ENCODE results near the gene ARSH. TPM values are rescaled to one million over a fixed set of nuclear protein-coding genes. Genes with fewer than 3 reads are reported as not detected.

ARSH gene
- total and polyA plus RNA-seq, 10 of the 15 experiments (the other 5 are each of a cell fraction or from before 2014, with no cell fraction given), result 0.12 TPM; not detected in 9

- no peak for TF ChIP-seq ZNF592 (IDR thresholded peaks at IDR 0.05)
- TF ChIP-seq SMAD5 (IDR thresholded peaks at IDR 0.05; ENCODE audit: low read depth), result no peak
- no peak for TF ChIP-seq YY1 (IDR thresholded peaks at IDR 0.05; ENCODE audit: low read depth, low read length)
- no peak for TF ChIP-seq HDGF (IDR thresholded peaks at IDR 0.05)
- no peak for TF ChIP-seq TCF7 (IDR thresholded peaks at IDR 0.05; ENCODE audit: borderline replicate concordance)
- TF ChIP-seq NR2C1 (IDR thresholded peaks at IDR 0.05), result no peak
- TF ChIP-seq BACH1 (IDR thresholded peaks at IDR 0.05; ENCODE audit: borderline replicate concordance), result no peak
- no peak for TF ChIP-seq HCFC1 (IDR thresholded peaks at IDR 0.05; ENCODE audit: low read length)
- no peak for TF ChIP-seq KAT2A (conservative IDR thresholded peaks at IDR 0.05; ENCODE audit: control insufficient read depth, low read depth, low read length)
- no peak for TF ChIP-seq NFYA (IDR thresholded peaks at IDR 0.05; ENCODE audit: borderline replicate concordance, low read depth, low read length)
- TF ChIP-seq PML (IDR thresholded peaks at IDR 0.05; ENCODE audit: low read length), result no peak
Observed at GRCh38 chrX:2989565-2989964, 16.8 kb upstream of the ARSH start (continued).

GRCh38 chrX:3010532-3010931 is 4.2 kb downstream of the ARSH start:
- Histone ChIP-seq H3K4me3 (no peak overlapping the region), H3K79me2 (ENCODE audit: control insufficient read depth, insufficient read depth, low read length) (no peaks in the 10 kb centered on the region), H3K9me3 (replicated peaks; ENCODE audit: control insufficient read depth, insufficient read depth, low read length) (peaks cover 2% of the 10 kb centered on the region; the same call in 2 of the 3 replicates), H3K27ac (ENCODE audit: control insufficient read depth, insufficient read depth) (no peak overlapping the region), H3K4me2 (ENCODE audit: control insufficient read depth, insufficient read depth) (no peak overlapping the region), H3K4me1 (ENCODE audit: control insufficient read depth, insufficient read depth, low read length) (no peaks in the 10 kb centered on the region), H3K36me3 (ENCODE audit: control insufficient read depth in 2 of 2, insufficient read depth in 2 of 2, low read length in 1 of 2) (no peaks in the 10 kb centered on the region), H3K9ac (ENCODE audit: control insufficient read depth, insufficient read depth, low read length) (no peak overlapping the region), H4K20me1 (ENCODE audit: control insufficient read depth, insufficient read depth) (no peaks in the 10 kb centered on the region), H2AFZ (ENCODE audit: control insufficient read depth, low read depth, low read length) (no peak overlapping the region), H3K27me3 (replicated peaks in 1 of 2; ENCODE audit: control insufficient read depth in 2 of 2, insufficient read depth in 2 of 2, low read length in 1 of 2) (no peaks in the 10 kb centered on the region)
- POLR2A ChIA-PET, result no interaction called here
- in situ Hi-C loops (cut with MboI), result no loop called here
- no TSS peak for BruUV-seq (replicated peaks)
- no peak for DNase-seq (ENCODE audit: low read depth, low spot score)
- SMC1A ChIA-PET (ENCODE audit: uncharacterized antibody, unreplicated experiment), result no interaction called here
- intact Hi-C loops (cut with micrococcal nuclease; ENCODE audit: unreplicated experiment), result no loop called here
- no peak for FAIRE-seq
- WGBS (ENCODE audit: insufficient coverage, insufficient replicate concordance, low lambda C conversion rate, missing lambda C conversion rate), result 3% methylated on average over 2 of the region's 2 CpGs
- no peak for ATAC-seq
- CTCF ChIA-PET, result no interaction called here
- RAD21 ChIA-PET (ENCODE audit: unreplicated experiment), result no interaction called here
- TF ChIP-seq MYB (IDR thresholded peaks at IDR 0.05; ENCODE audit: borderline replicate concordance, low read depth, low read length) (no peak), SMAD1 (IDR thresholded peaks at IDR 0.05; ENCODE audit: low read depth, partially characterized antibody) (no peak), TARDBP (IDR thresholded peaks at IDR 0.05; ENCODE audit: borderline replicate concordance) (no peak), NFXL1 (IDR thresholded peaks at IDR 0.05; ENCODE audit: borderline replicate concordance) (no peak), MAX (IDR thresholded peaks at IDR 0.05; ENCODE audit: low read depth, low read length) (no peak), ZBED1 (IDR thresholded peaks at IDR 0.05; ENCODE audit: borderline replicate concordance) (no peak), ZNF622 (IDR thresholded peaks at IDR 0.05) (no peak), GABPA (IDR thresholded peaks at IDR 0.05; ENCODE audit: low read depth) (no peak), RAD51 (IDR thresholded peaks at IDR 0.05) (no peak), RB1 (IDR thresholded peaks at IDR 0.05; ENCODE audit: borderline replicate concordance) (no peak), JUNB (IDR thresholded peaks at IDR 0.05) (no peak), BRCA1 (IDR thresholded peaks at IDR 0.05; ENCODE audit: low read depth, low read length) (no peak), SIX5 (IDR thresholded peaks at IDR 0.05; ENCODE audit: low read depth, low read length, severe bottlenecking) (no peak), NFYB (IDR thresholded peaks at IDR 0.05; ENCODE audit: insufficient read depth, low read depth, low read length) (no peak)
